GM23338 (cell line): ENCODE data around the gene MIPEP. TPM values are rescaled to one million over a fixed set of nuclear protein-coding genes. Genes with fewer than 3 reads are reported as not detected.

Experiments
- ATAC-seq: fragments of 200-7000 bp; cut with Tn5 transposase; 3 replicates; pipeline ENCODE4 v1.9.1; 2020
- DNase-seq: peaks from one replicate; pipeline ENCODE4 v3.0.0-alpha.2; 2015; ENCODE audit warnings: low spot score
- H2AFZ ChIP-seq: fragments of 200-600 bp; sonication (generic); 2 replicates; pipeline ENCODE4 v1.8.0; 2016; ENCODE audit warnings: antibody characterized with exemption, mild to moderate bottlenecking, moderate library complexity
- H3F3A ChIP-seq: fragments of 200-600 bp; sonication (generic); replicated peaks from 2 replicates; pipeline ENCODE4 v1.8.0; 2017; ENCODE audit warnings: antibody characterized with exemption, mixed run types, low read depth
- H3K27ac ChIP-seq: fragments of 200-600 bp; sonication (generic); 2 replicates; pipeline ENCODE4 v1.6.1; 2016; ENCODE audit warnings: low read depth
- H3K27me3 ChIP-seq: fragments of 200-600 bp; sonication (generic); 2 replicates; pipeline ENCODE4 v1.8.0; 2016; ENCODE audit warnings: mild to moderate bottlenecking, mixed run types, moderate library complexity; ENCODE audit not compliant: insufficient read depth
- H3K36me3 ChIP-seq: fragments of 200-600 bp; sonication (generic); 2 replicates; pipeline ENCODE4 v1.8.0; 2016; ENCODE audit warnings: mild to moderate bottlenecking; ENCODE audit not compliant: insufficient read depth
- H3K4me1 ChIP-seq: fragments of 200-600 bp; sonication (generic); 2 replicates; pipeline ENCODE4 v1.8.0; 2016; ENCODE audit warnings: mild to moderate bottlenecking, moderate library complexity; ENCODE audit not compliant: insufficient read depth
- H3K4me2 ChIP-seq: fragments of 200-600 bp; sonication (generic); 2 replicates; pipeline ENCODE4 v1.7.1; 2017; ENCODE audit warnings: mixed run types
- H3K4me3 ChIP-seq: fragments of 200-600 bp; sonication (generic); 2 replicates; pipeline ENCODE4 v1.6.1; 2016; ENCODE audit warnings: mixed run types
- H3K79me2 ChIP-seq: fragments of 200-600 bp; sonication (generic); replicated peaks from 2 replicates; pipeline ENCODE4 v1.8.0; 2017; ENCODE audit warnings: mild to moderate bottlenecking; ENCODE audit not compliant: insufficient read depth
- H3K9me2 ChIP-seq: fragments of 200-600 bp; sonication (generic); 2 replicates; pipeline ENCODE4 v1.8.0; 2017; ENCODE audit not compliant: insufficient read depth
- H4K20me1 ChIP-seq: fragments of 200-600 bp; sonication (generic); replicated peaks from 2 replicates; pipeline ENCODE4 v1.8.0; 2017; ENCODE audit warnings: mild to moderate bottlenecking; ENCODE audit not compliant: insufficient read depth
- H3K27ac Mint-ChIP-seq: 2 replicates; pipeline ENCODE4 v1.8.0; 2020; ENCODE audit warnings: inconsistent platforms, mild to moderate bottlenecking, moderate library complexity, mixed read lengths
- H3K27me3 Mint-ChIP-seq: 3 replicates; pipeline ENCODE4 v1.8.0; 2022; ENCODE audit warnings: low read depth, mild to moderate bottlenecking, moderate library complexity, mixed read lengths, inconsistent platforms; ENCODE audit not compliant: insufficient read depth, poor library complexity
- H3K36me3 Mint-ChIP-seq: 3 replicates; pipeline ENCODE4 v1.8.0; 2021; ENCODE audit warnings: low read depth, mild to moderate bottlenecking, inconsistent platforms, moderate library complexity, mixed read lengths
- H3K4me1 Mint-ChIP-seq: 3 replicates; pipeline ENCODE4 v1.8.0; 2020; ENCODE audit warnings: mild to moderate bottlenecking, inconsistent platforms, mixed read lengths
- H3K4me3 Mint-ChIP-seq: 3 replicates; pipeline ENCODE4 v1.8.0; 2021; ENCODE audit warnings: moderate library complexity, mild to moderate bottlenecking, inconsistent platforms, mixed read lengths
- H3K9me3 Mint-ChIP-seq: 3 replicates; pipeline ENCODE4 v1.8.0; 2020; ENCODE audit warnings: moderate library complexity, mild to moderate bottlenecking, inconsistent platforms, mixed read lengths
- CTCF ChIP-seq, 2 experiments: fragments of 200-600 bp in 1 of 2; sonication (generic) in 1 of 2; conservative IDR thresholded peaks; 2 replicates each; pipeline versions ENCODE4 v1.5.1 to v1.6.1; 2016 to 2017; ENCODE audit warnings: antibody characterized with exemption in 2 of 2, low read depth in 2 of 2, mild to moderate bottlenecking in 2 of 2, moderate library complexity in 1 of 2
- EZH2 ChIP-seq: fragments of 200-600 bp; sonication (generic); IDR thresholded peaks from one replicate; pipeline ENCODE4 v1.8.0; 2017; ENCODE audit warnings: antibody characterized with exemption, mild to moderate bottlenecking, low read depth; ENCODE audit not compliant: unreplicated experiment
- JUNB ChIP-seq: IDR thresholded peaks from one replicate; pipeline ENCODE4 v1.6.1; 2016; ENCODE audit warnings: antibody characterized with exemption; ENCODE audit not compliant: unreplicated experiment
- NANOG ChIP-seq: IDR thresholded peaks from 2 replicates; pipeline ENCODE4 v1.6.1; 2016; ENCODE audit warnings: antibody characterized with exemption, borderline replicate concordance
- polyA plus RNA-seq: library from polyadenylated mRNA; unstranded; fragments of >200 nt; fragmentation: Nextera tagmentation; extraction: Ambion mirVana; gene quantifications from 2 replicates; pipeline ENCODE4 v1.2.1, GENCODE V29; 2016
- total RNA-seq: library from RNA; depleted of rRNA; stranded (reverse); fragments of >200 nt; shearing (Covaris generic); gene quantifications from 2 replicates; pipeline ENCODE4 v1.2.3, GENCODE V29; 2014

MIPEP gene
- total and polyA plus RNA-seq, 2 experiments from 2014 or later: 20.8 to 22.5 TPM

DNA sequence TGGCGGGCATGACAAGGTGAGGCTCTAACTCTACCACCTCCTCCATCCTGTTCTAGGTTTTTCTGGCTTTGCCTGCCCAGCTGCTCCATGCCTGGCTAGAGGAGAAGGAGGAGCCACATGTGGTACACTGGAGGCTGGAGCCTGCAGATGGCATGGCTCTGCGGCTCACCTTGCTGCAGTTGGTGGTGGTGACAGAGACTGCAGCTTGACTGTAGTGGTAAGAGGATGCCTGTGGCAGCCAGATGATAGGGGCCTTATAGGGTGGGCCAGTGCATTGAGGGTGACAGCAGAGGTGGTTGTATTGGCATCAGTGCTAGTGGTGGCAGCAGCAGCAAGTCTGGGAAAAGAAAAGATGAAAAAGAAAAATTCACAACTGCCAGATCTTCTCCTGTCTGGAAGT lies 172.8 kb downstream of the MIPEP start:
- Histone ChIP-seq H3K4me2 (no peak overlapping the region), H3K36me3 (no peaks in the 10 kb centered on the region), H2AFZ (peak overlapping the region; percentile 87; the same call in 1 of the 2 replicates), H3K4me3 (no peak overlapping the region), H3K27ac (no peak overlapping the region), H3F3A (no peaks in the 10 kb centered on the region), H3K9me2 (no peaks in the 10 kb centered on the region), H3K4me1 (no peaks in the 10 kb centered on the region), H3K27me3 (no peaks in the 10 kb centered on the region), H3K79me2 (no peaks in the 10 kb centered on the region), H4K20me1 (no peaks in the 10 kb centered on the region)
- ATAC-seq (no peak), DNase-seq (no peak)
- TF ChIP-seq EZH2: no peak
- Mint-ChIP-seq H3K4me1 (no peaks in the 10 kb centered on the region), H3K27ac (no peak overlapping the region), H3K36me3 (peaks cover 22% of the 10 kb centered on the region), H3K9me3 (peaks cover 36% of the 10 kb centered on the region), H3K27me3 (peaks cover 9% of the 10 kb centered on the region), H3K4me3 (no peak overlapping the region)

DNA sequence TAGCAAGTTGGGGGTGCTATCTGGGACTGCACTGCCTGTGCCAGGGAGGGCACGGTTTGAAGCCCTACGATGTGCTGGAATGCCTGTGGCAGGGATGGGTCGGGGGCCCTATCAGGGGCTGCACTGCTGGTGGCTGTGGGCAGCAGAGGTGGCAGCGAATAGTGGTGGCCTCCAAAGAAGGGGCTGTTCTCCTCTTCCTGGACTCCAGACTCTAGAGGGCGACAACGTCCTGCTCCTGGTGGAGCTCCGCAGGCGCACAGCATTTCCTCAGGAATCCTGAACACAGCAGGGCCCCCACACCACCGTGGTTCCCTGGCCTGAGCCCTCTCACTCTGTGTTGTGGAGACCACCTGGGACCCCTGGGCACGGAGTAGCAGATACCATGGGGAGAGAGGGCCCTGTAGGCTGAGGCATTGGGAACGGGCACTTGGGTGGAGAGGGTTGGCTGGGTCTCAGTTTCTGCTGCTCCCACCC lies 173.4 kb downstream of the MIPEP start:
- TF ChIP-seq CTCF (conservative IDR thresholded peaks at IDR 0.05; ENCODE audit: low read depth in 2 of 2) (peak; percentile 61 to 83), JUNB (no peak)
- H3K9me2 ChIP-seq: no peaks in the 10 kb centered on the region
- no peaks in the 10 kb centered on the region for H3K27me3 ChIP-seq
- no peaks in the 10 kb centered on the region for H3K4me1 ChIP-seq
- Mint-ChIP-seq H3K4me1 (no peaks in the 10 kb centered on the region), H3K36me3 (peaks cover 22% of the 10 kb centered on the region), H3K27ac (no peak overlapping the region), H3K4me3 (no peak overlapping the region), H3K27me3 (peaks cover 8% of the 10 kb centered on the region), H3K9me3 (peaks cover 36% of the 10 kb centered on the region)
- no peaks in the 10 kb centered on the region for H3K79me2 ChIP-seq
- ATAC-seq (peak; percentile 96), DNase-seq (peak; percentile 74)
- H4K20me1 ChIP-seq: no peaks in the 10 kb centered on the region
- no peak overlapping the region for H3K27ac ChIP-seq
- H3K4me3 ChIP-seq: no peak overlapping the region
- H2AFZ ChIP-seq: peak overlapping the region; percentile 87; the same call in 1 of the 2 replicates
- no peaks in the 10 kb centered on the region for H3F3A ChIP-seq
- H3K4me2 ChIP-seq: no peak overlapping the region
- no peaks in the 10 kb centered on the region for H3K36me3 ChIP-seq

DNA sequence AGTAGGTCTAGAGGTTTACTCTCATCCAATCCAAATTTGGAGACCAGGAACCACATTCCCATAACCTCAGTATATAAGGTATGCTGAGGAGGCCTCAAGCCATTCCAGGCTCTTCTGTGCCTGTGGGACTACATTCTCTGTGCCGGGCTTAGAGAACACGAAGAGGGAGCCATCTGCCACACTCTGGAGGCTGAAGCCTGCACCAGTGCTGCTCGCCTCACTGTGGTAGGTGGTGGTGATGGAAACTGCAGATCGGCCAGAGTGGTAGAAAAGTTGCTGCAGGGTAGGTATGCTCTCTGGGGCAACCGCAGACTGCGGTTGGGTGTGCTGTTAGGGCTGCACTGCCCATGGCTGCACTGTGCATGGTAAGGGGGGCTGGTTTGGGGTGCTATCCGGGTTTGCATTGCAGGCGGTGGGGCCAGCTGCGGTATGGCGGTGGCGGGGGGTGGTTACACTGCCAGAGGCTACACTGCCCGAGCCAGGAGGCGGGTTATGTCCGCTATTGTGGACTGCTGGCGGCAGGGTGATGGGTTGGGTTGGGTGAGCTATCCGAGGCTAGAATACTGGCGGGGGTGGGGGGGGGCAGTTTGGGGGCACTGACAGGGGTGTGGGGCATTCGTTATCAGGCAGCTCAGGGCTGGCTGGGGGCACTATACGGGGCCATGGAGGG lies 174.0 kb downstream of the MIPEP start:
- no peaks in the 10 kb centered on the region for H3K4me1 ChIP-seq
- no peaks in the 10 kb centered on the region for H3F3A ChIP-seq
- H3K9me2 ChIP-seq: no peaks in the 10 kb centered on the region
- no peak overlapping the region for H3K4me2 ChIP-seq
- Mint-ChIP-seq H3K27ac (no peak overlapping the region), H3K36me3 (peaks cover 22% of the 10 kb centered on the region), H3K4me3 (no peak overlapping the region), H3K9me3 (peaks cover 36% of the 10 kb centered on the region), H3K4me1 (no peaks in the 10 kb centered on the region), H3K27me3 (peaks cover 8% of the 10 kb centered on the region)
- H3K27ac ChIP-seq: no peak overlapping the region
- H3K36me3 ChIP-seq: no peaks in the 10 kb centered on the region
- no peaks in the 10 kb centered on the region for H3K79me2 ChIP-seq
- H2AFZ ChIP-seq: no peak overlapping the region
- no peaks in the 10 kb centered on the region for H4K20me1 ChIP-seq
- ATAC-seq (peak; percentile 67), DNase-seq (peak; percentile 21)
- no peak overlapping the region for H3K4me3 ChIP-seq
- no peaks in the 10 kb centered on the region for H3K27me3 ChIP-seq
- TF ChIP-seq CTCF (conservative IDR thresholded peaks at IDR 0.05; ENCODE audit: low read depth in 2 of 2): peak in 1 of 2 experiments; percentile 35; a peak in 2 of 4 replicates
- no peak for TF ChIP-seq NANOG
